ENCODE measurements around the gene CHFR.

DNA sequence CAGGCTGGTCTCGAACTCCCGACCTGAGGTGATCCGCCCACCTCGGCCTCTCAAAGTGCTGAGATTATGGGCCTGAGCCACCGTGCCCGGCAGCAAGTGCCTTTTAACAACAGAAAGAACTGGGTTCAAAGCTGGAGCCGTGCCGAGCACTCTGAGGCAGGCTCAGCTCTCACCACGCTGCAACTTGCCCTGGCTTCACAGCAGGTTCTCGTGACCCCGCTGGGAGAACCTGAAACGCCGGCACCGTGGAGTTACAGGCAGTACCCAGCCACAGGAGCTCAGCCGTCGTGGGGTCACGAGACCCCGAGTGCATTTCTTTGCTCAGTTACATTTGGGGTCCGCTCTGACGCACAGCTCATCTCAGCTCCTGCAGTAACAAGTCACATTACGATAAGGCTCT is 73.2 kb downstream of the CHFR start:
- TF ChIP-seq, protein P1, sequence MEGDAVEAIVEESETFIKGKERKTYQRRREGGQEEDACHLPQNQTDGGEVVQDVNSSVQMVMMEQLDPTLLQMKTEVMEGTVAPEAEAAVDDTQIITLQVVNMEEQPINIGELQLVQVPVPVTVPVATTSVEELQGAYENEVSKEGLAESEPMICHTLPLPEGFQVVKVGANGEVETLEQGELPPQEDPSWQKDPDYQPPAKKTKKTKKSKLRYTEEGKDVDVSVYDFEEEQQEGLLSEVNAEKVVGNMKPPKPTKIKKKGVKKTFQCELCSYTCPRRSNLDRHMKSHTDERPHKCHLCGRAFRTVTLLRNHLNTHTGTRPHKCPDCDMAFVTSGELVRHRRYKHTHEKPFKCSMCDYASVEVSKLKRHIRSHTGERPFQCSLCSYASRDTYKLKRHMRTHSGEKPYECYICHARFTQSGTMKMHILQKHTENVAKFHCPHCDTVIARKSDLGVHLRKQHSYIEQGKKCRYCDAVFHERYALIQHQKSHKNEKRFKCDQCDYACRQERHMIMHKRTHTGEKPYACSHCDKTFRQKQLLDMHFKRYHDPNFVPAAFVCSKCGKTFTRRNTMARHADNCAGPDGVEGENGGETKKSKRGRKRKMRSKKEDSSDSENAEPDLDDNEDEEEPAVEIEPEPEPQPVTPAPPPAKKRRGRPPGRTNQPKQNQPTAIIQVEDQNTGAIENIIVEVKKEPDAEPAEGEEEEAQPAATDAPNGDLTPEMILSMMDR (IDR thresholded peaks at IDR 0.05): no peak
- TF ChIP-seq POLR2A (IDR thresholded peaks at IDR 0.05): no peak

Measured in testis (tissue), 2 donors.